ENCODE results near the gene ANKRD62.
"Not testable (repeated sequence)": the region's sequence is repeated elsewhere in the genome, so short reads cannot be mapped to it uniquely, and the experiment has no call there.

Gene ANKRD62

DNA sequence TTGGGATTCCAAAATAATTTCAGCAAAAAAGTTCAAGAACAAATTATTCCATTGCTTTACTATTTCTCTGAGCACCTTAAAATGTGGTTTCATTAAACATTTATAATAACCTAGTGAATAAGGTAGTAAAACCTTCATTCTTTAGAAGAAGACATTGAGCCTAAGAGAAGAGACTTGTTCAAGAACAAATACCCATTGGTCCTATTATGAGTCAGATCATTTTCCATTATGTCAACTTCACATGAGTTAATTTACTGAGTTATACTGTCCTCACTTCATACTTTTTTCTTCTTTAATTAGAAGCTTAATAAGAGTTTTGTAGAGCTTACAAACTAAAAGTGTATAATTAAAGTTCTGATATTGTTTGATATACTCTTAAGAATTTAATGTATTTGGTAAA, 5.5 kb downstream of the ANKRD62 start:
- no peak for DNase-seq (ENCODE audit: low spot score)

DNA sequence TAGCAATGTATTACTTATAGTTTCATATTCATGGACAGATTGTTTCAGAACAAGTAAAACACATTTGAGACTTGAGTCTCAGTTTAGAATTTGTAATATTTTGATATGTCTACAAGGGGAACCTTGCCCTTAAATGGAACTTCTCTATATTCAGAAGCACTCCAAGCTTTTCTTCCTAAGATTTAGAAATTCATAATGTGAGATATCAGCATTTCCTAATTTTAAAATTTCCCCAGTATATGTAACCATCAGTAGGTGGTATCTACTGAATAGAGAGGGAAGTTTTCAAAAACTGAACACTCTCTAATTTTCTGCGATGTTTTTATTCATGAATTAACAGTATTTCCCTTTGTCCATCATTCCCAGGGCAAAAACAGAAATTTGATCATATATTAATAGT, 7.6 kb downstream of the ANKRD62 start:
- no peak for DNase-seq (ENCODE audit: low spot score)

DNA sequence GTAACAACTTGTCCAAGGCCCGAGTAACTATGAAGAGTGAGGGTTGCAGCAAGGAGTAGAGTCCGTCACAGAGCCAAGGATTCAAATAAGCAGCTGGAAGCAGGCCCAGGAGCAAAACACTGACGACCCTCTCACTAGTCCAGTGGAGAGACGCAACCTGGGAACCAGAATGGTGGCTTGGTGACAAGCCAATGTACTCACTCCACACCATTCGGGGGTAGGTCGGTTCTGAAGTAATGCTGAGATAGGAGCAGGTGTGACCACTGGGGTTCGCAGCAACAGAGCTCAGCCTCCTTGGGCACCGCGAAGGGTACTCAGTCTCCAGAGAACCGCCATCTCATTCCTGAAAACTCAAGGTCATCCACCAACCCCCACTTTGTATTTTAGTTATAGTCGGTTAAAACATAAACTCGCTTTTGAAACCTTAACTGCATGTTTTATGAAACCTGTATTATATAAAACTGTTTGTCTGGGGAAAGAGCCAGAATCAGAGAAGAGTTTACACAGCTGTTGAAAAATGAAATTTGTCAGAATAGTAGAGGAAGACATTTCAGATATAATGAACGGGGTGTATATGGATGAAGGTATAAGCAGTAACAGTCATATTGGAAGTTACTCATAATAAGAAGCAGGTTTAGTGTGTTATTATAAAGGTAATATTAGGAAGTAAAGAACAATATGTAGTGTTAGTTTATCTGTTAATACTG, 8.6 kb downstream of the ANKRD62 start:
- DNase-seq (ENCODE audit: low spot score): no peak

DNA sequence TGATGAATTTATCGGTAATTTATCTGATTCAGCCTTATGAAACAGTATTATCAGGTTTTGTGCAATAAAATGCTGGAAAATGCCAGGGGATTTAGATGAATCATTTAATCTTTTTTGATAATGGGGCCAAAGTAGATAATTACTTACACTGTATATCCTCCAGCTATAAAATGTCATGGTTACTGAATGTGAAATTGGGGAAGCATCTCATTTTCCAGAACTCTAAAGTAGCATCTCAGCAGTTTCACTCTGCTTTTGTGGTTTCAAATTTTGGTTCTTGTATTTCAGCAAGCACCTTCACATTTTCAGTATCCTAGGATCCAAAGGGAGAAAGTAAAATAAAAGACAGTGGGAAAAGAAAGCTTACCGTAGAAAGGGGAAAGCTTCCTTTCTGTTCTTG, 12.8 kb downstream of the ANKRD62 start:
- no peak for DNase-seq (ENCODE audit: low spot score)

DNA sequence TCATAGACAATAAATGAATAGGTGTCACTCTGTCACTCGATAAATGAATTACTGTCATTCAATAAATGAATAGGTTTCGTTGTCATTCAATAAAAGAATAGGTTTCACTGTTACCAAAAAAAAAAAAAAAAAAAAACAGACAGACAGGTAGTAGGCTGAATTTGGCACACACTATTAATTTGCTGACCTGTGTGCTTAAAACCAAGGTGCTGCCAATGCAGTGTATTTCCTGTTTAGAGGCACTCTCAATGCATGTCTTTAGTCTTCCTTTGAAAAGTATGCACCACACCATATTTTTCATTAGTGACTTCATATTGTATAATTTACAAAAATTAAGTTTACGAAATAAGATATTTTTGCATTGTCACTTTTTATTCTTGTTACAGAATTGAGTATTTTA, 16.2 kb downstream of the ANKRD62 start:
- no peak for DNase-seq (ENCODE audit: low spot score)

DNA sequence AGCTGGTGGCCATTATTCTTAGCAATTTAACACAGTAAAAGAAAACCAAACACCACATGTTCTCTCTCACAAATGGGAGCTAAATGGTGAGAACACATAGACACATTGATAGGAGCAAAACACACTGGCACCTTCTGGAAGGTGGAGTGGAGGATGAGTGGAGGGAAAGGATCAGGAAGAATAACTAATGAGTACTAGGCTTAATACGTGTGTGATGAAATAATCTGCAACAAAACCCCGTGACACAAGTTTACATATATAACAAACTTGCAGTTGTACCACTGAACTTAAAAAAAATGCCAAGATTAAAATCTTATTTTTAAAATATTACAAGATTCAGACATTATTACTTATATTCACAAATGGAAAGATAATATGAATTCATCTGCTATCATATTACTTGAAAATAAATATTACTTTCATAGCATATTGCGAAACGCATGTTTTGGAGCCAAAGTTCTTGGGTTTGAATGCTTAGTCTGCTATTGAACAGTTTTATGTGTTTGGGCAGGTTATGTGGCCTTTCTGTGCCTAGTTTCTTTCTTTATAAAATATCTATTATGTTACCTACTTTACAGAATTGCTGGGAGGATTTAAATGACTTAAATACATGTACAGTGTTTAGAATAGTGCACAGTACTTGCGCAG, 20.5 kb downstream of the ANKRD62 start:
- DNase-seq (ENCODE audit: low spot score): no peak

DNA sequence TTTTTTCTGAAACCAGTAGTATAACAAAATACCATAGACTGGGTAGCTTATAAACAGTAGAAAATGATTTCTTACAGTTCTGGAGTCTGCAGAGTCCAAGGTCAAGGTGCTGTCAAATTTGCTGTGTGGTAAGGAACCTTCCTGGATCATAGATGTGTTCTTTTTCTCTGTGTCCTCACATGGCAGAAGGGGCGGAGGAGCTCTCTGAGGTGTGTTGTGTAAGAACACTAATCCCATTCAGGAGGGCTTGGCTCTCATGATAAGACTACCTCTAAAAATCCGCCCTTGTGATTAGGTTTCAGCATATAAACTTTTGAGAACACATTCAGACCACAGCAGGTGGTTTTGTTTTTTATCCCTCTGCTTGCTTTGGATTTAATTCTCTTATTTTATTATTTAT, 25.7 kb downstream of the ANKRD62 start:
- no peak for DNase-seq (ENCODE audit: low spot score)

DNA sequence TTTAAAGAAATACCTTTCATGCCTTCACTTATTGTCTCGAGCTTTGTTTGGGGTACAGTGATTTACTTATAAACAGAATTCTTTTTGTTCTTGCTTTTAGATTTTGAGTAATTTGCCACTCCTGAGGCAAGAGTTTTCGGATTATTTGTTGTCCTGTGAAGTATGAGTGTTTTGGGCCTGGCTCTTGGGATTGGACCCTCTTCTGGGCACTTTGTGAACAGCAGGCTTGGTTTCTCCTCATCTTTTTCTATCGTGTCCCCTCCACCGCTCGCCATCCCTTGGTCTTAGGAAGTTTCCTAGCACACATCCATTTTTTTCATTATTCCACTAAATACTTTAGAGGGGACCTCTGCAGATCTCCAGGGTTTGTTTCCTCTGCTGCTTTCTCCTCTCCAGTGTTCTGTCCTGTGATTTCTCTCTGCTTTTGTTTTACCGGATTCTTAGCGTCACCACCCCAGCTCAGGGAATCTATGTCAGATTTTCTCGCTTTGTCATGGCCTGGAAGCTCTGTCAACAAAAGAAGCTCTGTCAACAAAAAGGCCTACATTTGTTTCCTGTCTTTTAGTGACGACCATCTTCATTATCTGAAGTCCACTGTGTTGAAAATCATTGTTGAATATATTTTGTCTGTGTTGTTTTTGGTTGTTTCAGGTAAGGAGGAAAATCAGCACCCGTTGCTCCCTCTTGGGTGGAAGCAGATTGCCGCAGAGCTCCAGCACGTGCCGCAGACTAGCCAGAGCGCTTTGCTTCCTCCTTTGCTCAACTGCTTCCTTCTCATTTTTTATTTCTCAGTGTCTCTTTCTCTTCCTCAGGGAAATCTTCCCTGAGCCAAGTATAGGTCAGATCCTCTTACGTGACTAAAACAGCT, 27.8 kb downstream of the ANKRD62 start:
- DNase-seq (ENCODE audit: low spot score): no peak

DNA sequence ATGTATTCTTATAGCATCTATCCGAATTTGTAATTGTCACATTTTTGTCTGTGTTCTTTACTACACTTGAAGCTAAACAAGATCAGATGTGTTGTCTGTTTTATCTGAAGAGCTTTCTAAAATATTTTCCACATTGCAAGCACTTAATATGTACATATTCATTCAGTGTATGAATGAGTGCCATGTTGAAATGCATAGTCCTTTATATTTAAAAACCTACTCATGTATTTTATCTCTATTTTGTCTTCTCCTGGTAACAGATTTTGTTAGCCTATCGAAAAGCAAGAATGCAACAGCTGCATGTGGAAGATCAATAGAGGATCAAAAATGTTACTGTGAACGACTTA, 28.4 kb downstream of the ANKRD62 start:
- not testable (repeated sequence) for DNase-seq (ENCODE audit: low spot score)

DNA sequence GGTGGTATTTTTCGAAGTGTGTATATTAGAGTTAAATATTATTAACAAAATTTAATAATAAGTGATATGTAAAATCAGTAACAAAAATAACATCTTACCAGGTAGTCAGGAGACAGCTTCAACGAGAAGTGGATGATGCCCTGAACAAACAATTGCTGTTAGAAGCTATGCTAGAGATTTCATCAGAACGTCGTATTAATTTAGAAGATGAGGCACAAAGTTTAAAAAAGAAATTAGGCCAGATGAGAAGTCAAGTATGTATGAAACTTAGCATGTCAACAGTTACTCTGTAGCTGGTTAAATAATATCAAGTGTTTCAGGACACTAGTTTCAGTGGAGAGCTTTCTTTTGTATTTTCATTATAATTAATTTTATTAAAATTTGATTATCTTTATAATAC, 34.0 kb downstream of the ANKRD62 start:
- DNase-seq (ENCODE audit: low spot score): not testable (repeated sequence)

DNA sequence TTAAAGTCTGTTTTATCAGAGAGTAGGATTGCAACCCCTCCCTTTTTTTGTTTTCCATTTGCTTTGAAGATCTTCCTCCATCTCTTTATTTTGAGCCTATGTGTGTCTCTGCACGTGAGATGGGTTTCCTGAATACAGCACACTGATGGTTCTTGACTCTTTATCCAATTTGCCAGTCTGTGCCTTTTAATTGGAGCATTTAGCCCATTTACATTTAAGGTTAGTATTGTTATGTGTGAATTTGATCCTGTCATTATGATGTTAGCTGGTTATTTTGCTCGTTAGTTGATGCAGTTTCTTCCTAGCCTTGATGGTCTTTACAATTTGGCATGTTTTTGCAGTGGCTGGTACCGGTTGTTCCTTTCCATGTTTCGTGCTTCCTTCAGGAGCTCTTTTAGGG, 45.2 kb downstream of the ANKRD62 start:
- not testable (repeated sequence) for DNase-seq (ENCODE audit: low spot score)

DNA sequence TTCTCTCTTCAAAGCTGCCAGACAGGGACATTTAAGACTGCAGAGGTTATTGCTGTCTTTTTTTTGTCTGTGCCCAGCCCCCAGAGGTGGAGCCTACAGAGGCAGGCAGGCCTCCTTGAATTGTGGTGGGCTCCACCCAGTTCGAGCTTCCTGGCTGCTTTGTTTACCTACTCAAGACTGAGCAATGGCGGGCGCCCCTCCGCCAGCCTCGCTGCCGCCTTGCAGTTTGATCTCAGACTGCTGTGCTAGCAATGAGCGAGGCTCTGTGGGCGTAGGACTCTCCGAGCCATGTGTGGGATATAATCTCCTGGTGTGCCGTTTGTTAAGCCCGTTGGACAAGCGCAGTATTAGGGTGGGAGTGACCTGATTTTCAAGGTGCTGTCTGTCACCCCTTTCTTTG, 47.2 kb downstream of the ANKRD62 start:
- DNase-seq (ENCODE audit: low spot score): not testable (repeated sequence)

DNA sequence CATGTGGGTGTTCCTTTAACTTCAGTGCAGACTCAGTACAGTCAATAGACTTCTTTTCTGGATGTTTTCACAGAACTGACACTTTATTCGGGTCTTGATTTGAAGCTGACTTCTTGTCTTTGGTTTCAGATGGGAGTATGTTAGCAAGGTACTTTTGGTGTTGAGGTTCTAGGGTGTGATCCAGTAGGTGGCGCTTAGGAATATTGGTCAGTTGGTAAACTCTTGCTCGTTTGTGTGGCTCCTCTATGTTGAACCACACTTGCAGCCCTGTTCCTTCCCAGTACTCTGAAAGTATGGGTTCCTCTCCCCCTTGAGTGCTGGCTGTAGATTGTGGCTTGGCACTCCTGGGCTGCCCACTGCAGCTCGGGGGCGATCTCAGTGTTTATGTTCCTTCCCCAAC, 48.1 kb downstream of the ANKRD62 start:
- DNase-seq (ENCODE audit: low spot score): not testable (repeated sequence)

DNA sequence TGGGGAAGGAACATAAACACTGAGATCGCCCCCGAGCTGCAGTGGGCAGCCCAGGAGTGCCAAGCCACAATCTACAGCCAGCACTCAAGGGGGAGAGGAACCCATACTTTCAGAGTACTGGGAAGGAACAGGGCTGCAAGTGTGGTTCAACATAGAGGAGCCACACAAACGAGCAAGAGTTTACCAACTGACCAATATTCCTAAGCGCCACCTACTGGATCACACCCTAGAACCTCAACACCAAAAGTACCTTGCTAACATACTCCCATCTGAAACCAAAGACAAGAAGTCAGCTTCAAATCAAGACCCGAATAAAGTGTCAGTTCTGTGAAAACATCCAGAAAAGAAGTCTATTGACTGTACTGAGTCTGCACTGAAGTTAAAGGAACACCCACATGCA, 55.8 kb downstream of the ANKRD62 start:
- DNase-seq (ENCODE audit: low spot score): not testable (repeated sequence)

DNA sequence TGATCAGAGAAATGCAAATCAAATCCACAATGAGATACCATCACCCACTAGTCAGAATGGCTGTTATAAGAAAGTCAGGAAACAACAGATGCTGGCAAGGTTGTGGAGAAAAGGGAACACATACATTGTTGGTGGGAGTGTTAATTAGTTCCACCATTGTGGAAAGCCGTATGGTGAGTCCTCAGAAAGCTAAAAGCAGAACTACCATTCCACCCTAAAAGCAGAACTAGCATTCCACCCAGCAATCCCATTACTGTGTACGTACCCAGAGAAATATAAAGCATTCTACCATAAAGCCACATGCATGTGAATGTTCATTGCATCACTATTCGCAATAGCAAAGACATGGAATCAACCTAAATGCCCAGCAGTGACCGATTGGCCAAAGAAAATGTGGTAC, 60.7 kb downstream of the ANKRD62 start:
- DNase-seq (ENCODE audit: low spot score): no peak

DNA sequence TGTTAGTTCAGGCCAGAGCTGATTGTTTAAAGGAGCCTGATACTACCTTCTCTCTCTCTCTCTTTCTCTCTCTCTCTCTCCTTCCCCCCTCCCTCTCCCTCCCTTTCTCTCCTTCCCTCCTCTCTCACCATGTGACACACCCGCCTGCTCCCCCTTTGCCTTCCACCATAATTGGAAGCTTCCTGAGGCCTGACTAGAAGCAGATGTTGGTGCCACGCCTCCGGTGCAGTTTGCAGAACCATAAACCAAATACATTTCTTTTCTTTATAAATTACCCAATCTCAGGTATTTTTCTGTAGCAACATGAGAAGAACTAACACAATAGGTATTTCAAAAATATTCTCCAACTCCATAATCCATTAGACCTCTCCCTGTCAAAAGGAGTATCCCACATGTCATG, 62.4 kb downstream of the ANKRD62 start:
- no peak for DNase-seq (ENCODE audit: low spot score)

DNA sequence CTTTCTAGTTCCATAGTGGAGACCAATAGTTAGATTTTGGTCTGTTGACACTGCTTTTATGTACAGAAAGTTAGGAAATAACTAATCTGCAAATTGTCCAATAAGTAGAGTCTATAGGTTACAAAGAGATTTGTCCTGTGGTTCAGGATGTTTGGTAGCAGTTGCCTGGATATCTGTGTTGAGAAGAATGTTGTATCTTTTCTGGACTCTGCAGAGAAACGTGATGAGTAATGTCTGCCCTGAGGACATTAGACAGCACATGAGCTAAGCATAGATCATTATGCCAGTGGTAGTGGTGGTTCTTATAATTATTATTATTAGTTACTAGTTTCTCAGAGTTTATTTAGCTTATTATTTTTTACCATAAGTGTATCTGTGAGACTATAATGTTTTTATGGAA, 65.8 kb downstream of the ANKRD62 start:
- no peak for DNase-seq (ENCODE audit: low spot score)

DNA sequence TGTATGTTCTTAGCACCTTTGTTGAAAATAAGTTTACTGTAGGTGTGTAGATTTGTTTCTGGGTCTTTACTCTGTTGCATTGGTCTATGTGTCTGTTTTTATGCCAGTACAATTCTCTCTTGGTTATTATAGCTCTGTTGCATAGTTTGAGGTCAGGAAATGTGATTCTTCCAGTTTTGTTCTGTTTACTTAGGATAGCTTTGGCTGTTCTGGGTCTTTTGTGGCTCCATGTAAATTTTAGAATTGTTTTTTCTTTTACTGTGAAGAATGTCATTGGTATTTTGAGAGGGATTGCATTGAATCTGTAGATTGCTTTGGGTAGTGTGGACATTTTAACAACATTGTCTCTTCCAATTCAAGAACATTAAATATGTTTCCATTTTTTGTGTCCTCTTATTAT, 69.1 kb downstream of the ANKRD62 start:
- DNase-seq (ENCODE audit: low spot score): no peak

DNA sequence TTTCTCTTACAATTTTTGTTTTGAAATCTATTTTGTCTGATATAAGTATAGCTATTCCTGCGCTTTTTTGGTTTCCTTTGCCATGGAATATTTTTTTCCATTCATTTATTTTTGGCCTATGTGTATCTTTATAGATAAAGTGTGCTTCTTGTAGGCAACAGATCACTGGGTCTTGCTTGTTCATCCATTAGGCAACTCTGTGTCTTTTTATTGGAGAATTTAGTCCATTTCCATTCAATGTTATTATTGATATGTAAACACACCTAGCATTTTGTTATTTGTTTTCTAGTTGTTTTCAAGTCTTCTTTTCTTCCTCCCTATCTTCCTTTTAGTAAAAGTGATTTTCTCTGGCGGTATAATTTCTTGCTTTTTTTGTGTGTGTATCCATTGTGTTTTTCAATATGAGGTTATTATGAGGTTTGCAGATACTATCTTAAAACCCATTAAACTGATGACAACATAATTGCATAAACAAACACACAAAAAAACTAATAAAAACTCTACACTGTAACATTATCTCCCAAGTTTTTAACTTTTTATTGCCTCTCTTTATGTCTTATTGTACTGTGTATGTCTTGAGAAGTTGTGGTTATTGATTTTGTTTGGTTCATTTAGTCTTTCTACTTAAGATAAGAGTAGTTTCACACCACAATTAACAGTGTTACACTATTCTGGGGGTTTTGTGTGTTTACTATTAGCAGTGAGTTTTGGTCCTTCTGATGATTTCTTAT, 71.6 kb downstream of the ANKRD62 start:
- DNase-seq (ENCODE audit: low spot score): no peak

All from putamen (tissue), 1 donor.